Smooth muscle cell (in vitro differentiated cells): Measurements from ENCODE around the gene SLF2. TPM values are rescaled to one million over a fixed set of nuclear protein-coding genes. Genes with fewer than 3 reads are reported as not detected.

Experiments used
- DNase-seq: peaks from one replicate; lab custom pipeline; 2025; ENCODE audit not compliant: unreplicated experiment; lab: John Stamatoyannopoulos, UW
- H2AFZ ChIP-seq: fragments of 200-600 bp; sonication (generic); 2 replicates; pipeline ENCODE4 v1.6.0; 2016; ENCODE audit warnings: antibody characterized with exemption, low read depth, mild to moderate bottlenecking
- H3F3A ChIP-seq: fragments of 200-600 bp; sonication (generic); 2 replicates; pipeline ENCODE4 v1.6.0; 2017; ENCODE audit warnings: antibody characterized with exemption, low read depth
- H3K27ac ChIP-seq: fragments of 200-600 bp; sonication (generic); 2 replicates; pipeline ENCODE4 v1.5.1; 2016; ENCODE audit warnings: low read depth, mild to moderate bottlenecking
- H3K27me3 ChIP-seq: fragments of 200-600 bp; sonication (generic); 2 replicates; pipeline ENCODE4 v1.6.1; 2016; ENCODE audit warnings: low read depth, mild to moderate bottlenecking
- H3K36me3 ChIP-seq: fragments of 200-600 bp; sonication (generic); 2 replicates; pipeline ENCODE4 v1.5.1; 2016; ENCODE audit warnings: low read depth
- H3K4me1 ChIP-seq: fragments of 200-600 bp; sonication (generic); 2 replicates; pipeline ENCODE4 v1.5.1; 2016; ENCODE audit warnings: low read depth
- H3K4me2 ChIP-seq: fragments of 200-600 bp; sonication (generic); 2 replicates; pipeline ENCODE4 v1.6.0; 2016; ENCODE audit warnings: mild to moderate bottlenecking
- H3K4me3 ChIP-seq: fragments of 200-600 bp; sonication (generic); 2 replicates; pipeline ENCODE4 v1.5.1; 2016; ENCODE audit warnings: mild to moderate bottlenecking
- H3K79me2 ChIP-seq: fragments of 200-600 bp; sonication (generic); 2 replicates; pipeline ENCODE4 v1.6.0; 2016; ENCODE audit warnings: low read depth, mild to moderate bottlenecking
- H3K9ac ChIP-seq: fragments of 200-600 bp; sonication (generic); 2 replicates; pipeline ENCODE4 v1.6.0; 2016; ENCODE audit warnings: low read depth
- H3K9me3 ChIP-seq: fragments of 200-600 bp; sonication (generic); replicated peaks from 2 replicates; pipeline ENCODE4 v1.5.1; 2016; ENCODE audit warnings: low read depth
- H4K20me1 ChIP-seq: fragments of 200-600 bp; sonication (generic); 2 replicates; pipeline ENCODE4 v1.6.0; 2016; ENCODE audit warnings: low read depth
- WGBS: methylation state at CpG from one replicate; pipeline ENCODE4 v1.1.7; 2016; ENCODE audit warnings: low lambda C conversion rate; 5-methylcytosine and 5-hydroxymethylcytosine counted together
- polyA plus RNA-seq: library from polyadenylated mRNA; unstranded; fragments of >200 nt; fragmentation: Nextera tagmentation; extraction: Ambion mirVana; gene quantifications from 2 replicates; pipeline ENCODE4 v1.2.1, GENCODE V29; 2016
- total RNA-seq: library from RNA; depleted of rRNA; stranded (reverse); fragments of >200 nt; gene quantifications from 2 replicates; pipeline ENCODE4 v1.2.3, GENCODE V29; 2014
- TF ChIP-seq, protein P1 (sequence below): fragments of 200-600 bp; sonication (generic); IDR thresholded peaks from 2 replicates; pipeline ENCODE4 v1.5.1; 2017; ENCODE audit warnings: borderline replicate concordance, mild to moderate bottlenecking, antibody characterized with exemption; ENCODE audit not compliant: insufficient read depth, poor library complexity, severe bottlenecking

SLF2 gene
- total and polyA plus RNA-seq, 2 experiments from 2014 or later, result 8.1 to 24.9 TPM

GRCh38 chr10:100996678-100997359 lies 84.1 kb downstream of the SLF2 start:
- Histone ChIP-seq H4K20me1 (peaks cover 5% of the 10 kb centered on the region), H2AFZ (peak overlapping the region; percentile 92), H3K79me2 (peaks cover 20% of the 10 kb centered on the region), H3K4me3 (peak overlapping the region; percentile 81), H3K36me3 (no peaks in the 10 kb centered on the region), H3K27me3 (no peaks in the 10 kb centered on the region), H3K27ac (no peak overlapping the region), H3K4me1 (peaks cover 25% of the 10 kb centered on the region), H3K9me3 (no peaks in the 10 kb centered on the region), H3K9ac (peak overlapping the region; percentile 23), H3F3A (peaks cover 28% of the 10 kb centered on the region), H3K4me2 (peak overlapping the region; percentile 93)
- no peak for DNase-seq
- 8% methylated on average over 34 of the region's 46 CpGs for WGBS
- TF ChIP-seq, protein P1, sequence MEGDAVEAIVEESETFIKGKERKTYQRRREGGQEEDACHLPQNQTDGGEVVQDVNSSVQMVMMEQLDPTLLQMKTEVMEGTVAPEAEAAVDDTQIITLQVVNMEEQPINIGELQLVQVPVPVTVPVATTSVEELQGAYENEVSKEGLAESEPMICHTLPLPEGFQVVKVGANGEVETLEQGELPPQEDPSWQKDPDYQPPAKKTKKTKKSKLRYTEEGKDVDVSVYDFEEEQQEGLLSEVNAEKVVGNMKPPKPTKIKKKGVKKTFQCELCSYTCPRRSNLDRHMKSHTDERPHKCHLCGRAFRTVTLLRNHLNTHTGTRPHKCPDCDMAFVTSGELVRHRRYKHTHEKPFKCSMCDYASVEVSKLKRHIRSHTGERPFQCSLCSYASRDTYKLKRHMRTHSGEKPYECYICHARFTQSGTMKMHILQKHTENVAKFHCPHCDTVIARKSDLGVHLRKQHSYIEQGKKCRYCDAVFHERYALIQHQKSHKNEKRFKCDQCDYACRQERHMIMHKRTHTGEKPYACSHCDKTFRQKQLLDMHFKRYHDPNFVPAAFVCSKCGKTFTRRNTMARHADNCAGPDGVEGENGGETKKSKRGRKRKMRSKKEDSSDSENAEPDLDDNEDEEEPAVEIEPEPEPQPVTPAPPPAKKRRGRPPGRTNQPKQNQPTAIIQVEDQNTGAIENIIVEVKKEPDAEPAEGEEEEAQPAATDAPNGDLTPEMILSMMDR, result peak; percentile 0

DNA sequence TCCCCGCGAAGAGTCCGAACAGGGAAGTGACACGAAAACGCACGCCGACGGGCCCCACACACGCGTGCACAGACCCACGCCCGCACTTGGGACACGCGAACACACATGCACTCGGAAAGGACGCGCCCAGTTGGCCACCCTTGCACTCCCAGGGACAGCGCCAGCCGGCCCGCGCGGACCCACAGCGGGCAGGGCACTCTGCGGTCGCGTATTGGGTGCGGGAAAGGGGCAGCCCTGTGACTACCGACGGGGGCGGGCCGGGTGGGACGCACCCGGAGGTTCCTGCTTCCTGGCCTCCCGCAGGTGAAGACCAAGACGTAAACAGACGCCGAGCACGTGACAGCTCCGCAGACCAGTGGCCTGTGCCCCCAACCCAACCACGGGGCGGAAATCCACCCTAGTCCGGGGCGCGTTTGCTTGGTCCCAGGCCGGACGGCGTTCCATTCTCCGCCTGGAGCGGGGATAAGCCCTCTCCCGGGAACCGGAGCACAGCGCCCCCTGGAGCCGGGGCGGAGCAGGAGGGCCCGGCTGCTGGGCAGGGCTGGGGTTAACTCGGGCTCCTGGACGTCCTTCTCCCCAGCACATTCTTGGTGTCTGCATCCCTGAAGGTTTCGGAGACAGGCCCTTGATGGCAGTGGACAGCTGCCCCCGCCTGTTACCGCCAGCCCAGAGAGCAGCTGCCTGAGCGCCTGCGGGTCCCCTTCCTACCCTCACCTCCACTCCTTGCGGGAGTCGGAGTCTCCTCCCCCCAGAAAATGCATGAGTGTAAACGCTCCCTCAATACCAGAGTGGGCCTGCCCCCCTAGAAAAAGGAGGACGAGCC lies 84.8 kb downstream of the SLF2 start:
- WGBS, result 1% methylated on average over 62 of the region's 66 CpGs
- H3K27me3 ChIP-seq, result no peaks in the 10 kb centered on the region
- peak overlapping the region; percentile 93 for H3K4me2 ChIP-seq
- H3K36me3 ChIP-seq, result no peaks in the 10 kb centered on the region
- H3K4me3 ChIP-seq, result peak overlapping the region; percentile 81
- peaks cover 12% of the 10 kb centered on the region for H4K20me1 ChIP-seq
- peak overlapping the region; percentile 92 for H2AFZ ChIP-seq
- H3K27ac ChIP-seq, result peak overlapping the region; percentile 97
- H3K9ac ChIP-seq, result peak overlapping the region; percentile 98
- H3K79me2 ChIP-seq, result peaks cover 28% of the 10 kb centered on the region
- DNase-seq, result peak; percentile 70
- H3F3A ChIP-seq, result peaks cover 28% of the 10 kb centered on the region
- TF ChIP-seq, protein P1, result peak; percentile 91
- H3K9me3 ChIP-seq, result no peaks in the 10 kb centered on the region
- H3K4me1 ChIP-seq, result peaks cover 27% of the 10 kb centered on the region

DNA sequence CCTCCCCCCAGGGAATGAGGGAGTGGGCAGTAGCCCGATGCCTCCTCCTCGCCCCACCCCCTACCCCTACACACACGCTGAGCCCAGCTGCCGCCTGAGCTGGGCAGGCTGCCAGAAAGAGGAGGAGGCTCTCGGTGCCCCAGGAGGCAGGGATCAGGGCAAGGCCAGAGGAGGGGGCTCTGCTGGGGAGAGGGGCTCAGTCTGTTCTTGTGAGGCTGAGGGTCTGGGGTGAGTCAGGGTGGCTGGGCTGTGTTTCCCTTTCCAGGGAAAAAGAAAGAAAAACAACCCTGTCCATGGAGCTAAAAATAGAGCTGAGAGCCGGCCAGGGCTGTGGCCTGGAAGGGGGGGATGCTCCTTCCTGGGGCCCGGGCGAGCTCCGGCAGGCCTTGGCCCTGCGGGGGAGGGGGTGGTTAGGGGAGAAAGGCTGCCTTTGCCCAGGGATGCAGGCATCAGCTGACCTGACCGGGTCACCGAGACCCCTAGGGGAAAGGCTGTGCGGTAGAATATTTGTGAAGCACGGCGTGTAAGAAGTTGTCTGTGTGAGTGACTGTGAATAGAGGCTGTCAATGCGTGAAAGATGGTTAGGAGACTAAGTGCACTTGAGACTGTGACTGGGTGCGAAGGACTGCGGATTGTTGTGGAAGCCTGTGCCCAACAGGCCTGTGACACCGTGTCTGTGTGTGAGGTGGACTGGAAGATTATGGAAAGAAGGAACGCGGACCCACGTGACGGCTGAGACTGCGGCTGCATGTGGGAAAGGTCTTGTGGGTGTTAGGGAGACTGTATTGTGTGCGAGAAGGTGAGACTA lies 85.6 kb downstream of the SLF2 start:
- Histone ChIP-seq H3K27me3 (no peaks in the 10 kb centered on the region), H3K36me3 (no peaks in the 10 kb centered on the region), H3K4me3 (peak overlapping the region; percentile 81), H3K9ac (peak overlapping the region; percentile 98), H3K27ac (peak overlapping the region; percentile 97), H3F3A (peaks cover 28% of the 10 kb centered on the region), H3K4me2 (peak overlapping the region; percentile 93), H3K4me1 (peaks cover 27% of the 10 kb centered on the region), H4K20me1 (peaks cover 21% of the 10 kb centered on the region), H3K9me3 (no peaks in the 10 kb centered on the region), H2AFZ (peak overlapping the region; percentile 1), H3K79me2 (peaks cover 36% of the 10 kb centered on the region)
- TF ChIP-seq, protein P1, result no peak
- 3% methylated on average over 25 of the region's 25 CpGs for WGBS
- peak; percentile 70 for DNase-seq
